OCI-LY3 (cell line): ENCODE measurements around the gene SRP68.

Source experiments
- H2AFZ ChIP-seq: fragments of 200-600, 300-600 bp; shearing (Covaris generic); 2 replicates; pipeline ENCODE4 v1.6.0; 2014; ENCODE audit warnings: antibody characterized with exemption, low read depth, low read length
- H3K27ac ChIP-seq: fragments of 200-600, 300-600 bp; sonication (generic); 2 replicates; pipeline ENCODE4 v1.5.1; 2014; ENCODE audit warnings: mild to moderate bottlenecking, low read length, moderate library complexity, mixed read lengths
- H3K27me3 ChIP-seq: fragments of 200-600, 300-600 bp; sonication (generic); 2 replicates; pipeline ENCODE4 v1.6.1; 2014; ENCODE audit warnings: low read depth, low read length, mixed read lengths
- H3K36me3 ChIP-seq: fragments of 200-600, 300-600 bp; sonication (generic); replicated peaks from 2 replicates; pipeline ENCODE3; 2014; ENCODE audit warnings: low read depth, low read length, mixed read lengths
- H3K4me1 ChIP-seq: fragments of 300-600, 200-600 bp; sonication (generic); 2 replicates; pipeline ENCODE4 v1.6.1; 2014; ENCODE audit warnings: low read length, mixed read lengths
- H3K4me2 ChIP-seq: fragments of 200-600, 300-600 bp; sonication (generic); 2 replicates; pipeline ENCODE4 v1.6.1; 2014; ENCODE audit warnings: low read length, mixed read lengths
- H3K4me3 ChIP-seq: fragments of 300-600, 200-600 bp; sonication (generic); 2 replicates; pipeline ENCODE4 v1.5.1; 2014; ENCODE audit warnings: antibody characterized with exemption, mild to moderate bottlenecking, low read length, moderate library complexity
- H3K79me2 ChIP-seq: fragments of 300-600, 200-600 bp; shearing (Covaris generic); 2 replicates; pipeline ENCODE4 v1.6.1; 2014; ENCODE audit warnings: mild to moderate bottlenecking, low read length, mixed read lengths
- H3K9ac ChIP-seq: fragments of 300-600, 200-600 bp; shearing (Covaris generic); 2 replicates; pipeline ENCODE4 v1.6.0; 2014; ENCODE audit warnings: mild to moderate bottlenecking, low read length, moderate library complexity
- H3K9me3 ChIP-seq: fragments of 200-600, 300-600 bp; shearing (Covaris generic); 2 replicates; pipeline ENCODE4 v1.6.1; 2014; ENCODE audit warnings: low read length, mixed read lengths; ENCODE audit not compliant: insufficient read depth
- H4K20me1 ChIP-seq: fragments of 200-600, 300-600 bp; sonication (generic); 2 replicates; pipeline ENCODE4 v1.6.1; 2016; ENCODE audit warnings: low read length, mixed read lengths; ENCODE audit not compliant: insufficient read depth
- EZH2phosphoT487 ChIP-seq: fragments of 200-600 bp; shearing (Covaris generic); IDR thresholded peaks from 2 replicates; pipeline ENCODE4 v1.6.1; 2018; ENCODE audit warnings: antibody characterized with exemption, mixed run types, low read depth
- TF ChIP-seq, protein P1 (sequence below): fragments of 200-600, 300-600 bp; sonication (generic); IDR thresholded peaks from 2 replicates; pipeline ENCODE4 v1.5.1; 2014; ENCODE audit warnings: antibody characterized with exemption, low read length, low read depth

The SRP68 gene

DNA sequence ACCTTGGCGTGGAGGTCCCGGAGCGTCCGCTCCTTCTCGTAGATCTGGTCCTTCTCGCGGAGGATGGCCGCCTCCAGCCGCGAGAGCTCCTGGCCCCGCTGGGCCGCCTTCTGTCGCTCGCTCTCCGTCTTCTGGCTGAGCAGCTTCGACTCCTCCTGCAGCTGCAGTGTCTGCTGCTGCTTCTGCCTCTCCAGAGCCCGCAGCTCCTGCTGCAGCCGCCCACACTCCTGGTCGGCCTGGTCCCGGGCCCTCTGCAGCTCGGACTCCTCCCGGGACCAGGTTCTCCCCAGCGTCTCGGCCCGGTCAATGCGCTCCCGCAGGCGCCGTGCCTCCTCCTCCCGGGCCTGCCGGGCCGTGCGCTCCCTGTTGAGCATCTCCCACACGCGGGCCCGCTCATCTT is 64.1 kb downstream of the SRP68 start:
- Histone ChIP-seq H2AFZ (no peak overlapping the region), H3K27me3 (no peaks in the 10 kb centered on the region), H3K4me1 (no peaks in the 10 kb centered on the region), H3K9ac (no peak overlapping the region), H3K9me3 (no peaks in the 10 kb centered on the region), H3K4me2 (no peak overlapping the region), H3K27ac (no peak overlapping the region), H3K36me3 (no peaks in the 10 kb centered on the region), H4K20me1 (no peaks in the 10 kb centered on the region), H3K4me3 (no peak overlapping the region), H3K79me2 (no peaks in the 10 kb centered on the region)
- TF ChIP-seq, protein P1, sequence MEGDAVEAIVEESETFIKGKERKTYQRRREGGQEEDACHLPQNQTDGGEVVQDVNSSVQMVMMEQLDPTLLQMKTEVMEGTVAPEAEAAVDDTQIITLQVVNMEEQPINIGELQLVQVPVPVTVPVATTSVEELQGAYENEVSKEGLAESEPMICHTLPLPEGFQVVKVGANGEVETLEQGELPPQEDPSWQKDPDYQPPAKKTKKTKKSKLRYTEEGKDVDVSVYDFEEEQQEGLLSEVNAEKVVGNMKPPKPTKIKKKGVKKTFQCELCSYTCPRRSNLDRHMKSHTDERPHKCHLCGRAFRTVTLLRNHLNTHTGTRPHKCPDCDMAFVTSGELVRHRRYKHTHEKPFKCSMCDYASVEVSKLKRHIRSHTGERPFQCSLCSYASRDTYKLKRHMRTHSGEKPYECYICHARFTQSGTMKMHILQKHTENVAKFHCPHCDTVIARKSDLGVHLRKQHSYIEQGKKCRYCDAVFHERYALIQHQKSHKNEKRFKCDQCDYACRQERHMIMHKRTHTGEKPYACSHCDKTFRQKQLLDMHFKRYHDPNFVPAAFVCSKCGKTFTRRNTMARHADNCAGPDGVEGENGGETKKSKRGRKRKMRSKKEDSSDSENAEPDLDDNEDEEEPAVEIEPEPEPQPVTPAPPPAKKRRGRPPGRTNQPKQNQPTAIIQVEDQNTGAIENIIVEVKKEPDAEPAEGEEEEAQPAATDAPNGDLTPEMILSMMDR, result no peak
- TF ChIP-seq EZH2phosphoT487, result no peak

DNA sequence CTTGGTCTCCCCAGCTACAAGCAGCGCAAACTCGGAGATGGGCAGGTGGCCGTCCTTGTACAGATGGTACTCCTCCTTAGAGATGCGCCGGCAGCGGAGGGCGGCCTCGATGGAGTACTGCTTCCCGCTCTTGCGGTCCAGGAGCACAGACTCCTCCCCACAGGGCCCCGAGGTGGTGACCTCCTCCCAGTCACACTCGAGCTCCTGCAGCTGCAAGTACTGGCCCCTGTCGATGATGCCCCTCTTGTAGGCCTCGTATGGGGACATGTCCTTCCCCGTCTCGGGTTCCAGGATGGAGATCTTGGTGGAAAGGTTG is 64.5 kb downstream of the SRP68 start:
- H4K20me1 ChIP-seq, result no peaks in the 10 kb centered on the region
- H3K27ac ChIP-seq, result no peak overlapping the region
- H3K4me3 ChIP-seq, result no peak overlapping the region
- H3K9me3 ChIP-seq, result no peaks in the 10 kb centered on the region
- H3K4me2 ChIP-seq, result no peak overlapping the region
- no peaks in the 10 kb centered on the region for H3K79me2 ChIP-seq
- no peaks in the 10 kb centered on the region for H3K27me3 ChIP-seq
- TF ChIP-seq, protein P1, result no peak
- TF ChIP-seq EZH2phosphoT487, result no peak
- no peak overlapping the region for H3K9ac ChIP-seq
- H3K36me3 ChIP-seq, result no peaks in the 10 kb centered on the region
- no peaks in the 10 kb centered on the region for H3K4me1 ChIP-seq
- H2AFZ ChIP-seq, result no peak overlapping the region

DNA sequence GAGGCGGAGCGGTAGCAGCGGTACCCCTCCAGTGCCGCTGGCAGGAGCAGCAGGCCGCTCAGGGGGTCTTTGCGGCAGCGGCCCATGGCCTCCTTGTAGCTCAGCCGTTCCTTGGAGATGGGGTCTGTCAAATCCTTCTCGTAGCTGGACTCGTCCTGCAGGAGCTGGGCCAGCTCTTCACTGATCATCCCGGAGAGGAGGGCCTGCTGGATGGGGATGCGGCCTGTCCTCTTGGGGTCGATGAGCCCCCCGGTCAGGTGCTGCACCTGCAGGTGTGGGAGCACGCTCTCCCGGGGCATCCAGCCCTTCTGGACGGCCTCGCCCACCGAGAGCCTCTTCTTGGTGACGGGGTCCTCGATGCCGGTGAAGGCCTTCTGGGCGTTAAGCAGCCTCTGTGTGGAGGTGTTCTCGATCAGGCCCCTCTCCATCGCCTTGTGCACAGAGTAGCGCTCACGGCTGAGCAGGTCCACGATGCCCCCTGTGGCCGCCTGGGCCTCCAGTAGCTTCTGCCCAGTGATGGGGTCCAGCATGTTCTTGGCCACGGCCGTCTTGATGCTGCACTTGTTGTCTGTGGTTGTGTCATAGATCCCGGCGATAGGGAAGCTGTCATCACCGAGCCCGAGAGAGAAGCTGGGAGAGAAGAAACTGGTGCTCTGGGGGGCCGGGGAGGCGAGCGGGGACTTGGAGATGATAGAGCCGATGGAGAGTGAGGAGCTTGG is 65.0 kb downstream of the SRP68 start:
- Histone ChIP-seq H3K9ac (no peak overlapping the region), H3K36me3 (no peaks in the 10 kb centered on the region), H3K4me3 (no peak overlapping the region), H3K9me3 (no peaks in the 10 kb centered on the region), H3K79me2 (no peaks in the 10 kb centered on the region), H3K27ac (no peak overlapping the region), H3K27me3 (no peaks in the 10 kb centered on the region), H3K4me2 (no peak overlapping the region), H3K4me1 (no peaks in the 10 kb centered on the region), H4K20me1 (no peaks in the 10 kb centered on the region), H2AFZ (no peak overlapping the region)
- TF ChIP-seq, protein P1, result no peak

DNA sequence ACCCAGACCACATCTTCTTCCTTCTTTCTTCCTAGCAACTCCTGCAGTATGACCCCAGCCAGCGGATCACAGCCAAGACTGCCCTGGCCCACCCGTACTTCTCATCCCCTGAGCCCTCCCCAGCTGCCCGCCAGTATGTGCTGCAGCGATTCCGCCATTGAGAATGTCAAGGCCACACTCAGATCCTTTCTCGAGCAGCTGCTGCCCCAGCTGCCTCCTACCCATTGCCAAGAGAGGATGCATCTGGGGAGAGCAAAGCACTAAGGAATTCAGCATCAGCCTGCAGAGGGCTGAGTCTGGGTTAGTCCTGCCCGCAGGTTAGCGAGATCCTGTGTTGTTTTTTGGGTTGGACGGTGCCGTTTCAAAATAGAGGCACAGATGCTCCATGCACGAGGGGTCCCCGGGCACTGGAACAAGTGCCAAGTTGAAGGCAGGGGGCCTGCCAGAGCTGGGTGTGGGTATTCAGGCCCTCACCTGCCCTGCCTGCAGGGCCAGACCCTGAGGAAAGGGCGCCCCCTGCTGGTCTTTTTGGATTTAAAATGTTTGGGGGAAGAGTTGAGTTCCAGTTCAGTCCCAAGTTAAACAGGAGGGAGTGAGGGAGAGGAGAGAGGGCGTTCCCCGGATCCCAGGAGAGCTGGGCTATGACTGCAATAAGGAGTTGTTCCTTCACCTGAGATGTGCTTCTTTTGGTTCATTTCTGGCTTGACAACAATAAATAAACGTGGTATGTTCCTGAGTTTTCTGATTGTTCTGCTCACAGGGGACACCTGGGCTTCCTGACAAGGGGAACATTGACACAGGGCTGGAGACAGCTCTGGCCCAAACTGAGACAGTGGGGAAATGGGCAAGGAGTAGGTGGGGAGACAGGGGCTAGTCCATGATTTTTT is 66.8 kb downstream of the SRP68 start:
- no peaks in the 10 kb centered on the region for H3K27me3 ChIP-seq
- H3K4me3 ChIP-seq, result no peak overlapping the region
- no peak for TF ChIP-seq EZH2phosphoT487
- TF ChIP-seq, protein P1, result peak; percentile 85
- no peaks in the 10 kb centered on the region for H3K79me2 ChIP-seq
- H3K4me2 ChIP-seq, result no peak overlapping the region
- no peak overlapping the region for H3K9ac ChIP-seq
- no peak overlapping the region for H2AFZ ChIP-seq
- H4K20me1 ChIP-seq, result no peaks in the 10 kb centered on the region
- H3K9me3 ChIP-seq, result no peaks in the 10 kb centered on the region
- no peaks in the 10 kb centered on the region for H3K36me3 ChIP-seq
- H3K4me1 ChIP-seq, result no peaks in the 10 kb centered on the region
- H3K27ac ChIP-seq, result no peak overlapping the region
